HG03460 (cell line): ENCODE results near the gene TGM6.
"Not testable (repeated sequence)": the region's sequence is repeated elsewhere in the genome, so short reads cannot be mapped to it uniquely, and the experiment has no call there.

Experiments used
- ATAC-seq: cut with Tn5 transposase; IDR thresholded peaks from one replicate; pipeline ENCODE4 v1.9.1; 2021; ENCODE audit not compliant: unreplicated experiment

Gene TGM6

DNA sequence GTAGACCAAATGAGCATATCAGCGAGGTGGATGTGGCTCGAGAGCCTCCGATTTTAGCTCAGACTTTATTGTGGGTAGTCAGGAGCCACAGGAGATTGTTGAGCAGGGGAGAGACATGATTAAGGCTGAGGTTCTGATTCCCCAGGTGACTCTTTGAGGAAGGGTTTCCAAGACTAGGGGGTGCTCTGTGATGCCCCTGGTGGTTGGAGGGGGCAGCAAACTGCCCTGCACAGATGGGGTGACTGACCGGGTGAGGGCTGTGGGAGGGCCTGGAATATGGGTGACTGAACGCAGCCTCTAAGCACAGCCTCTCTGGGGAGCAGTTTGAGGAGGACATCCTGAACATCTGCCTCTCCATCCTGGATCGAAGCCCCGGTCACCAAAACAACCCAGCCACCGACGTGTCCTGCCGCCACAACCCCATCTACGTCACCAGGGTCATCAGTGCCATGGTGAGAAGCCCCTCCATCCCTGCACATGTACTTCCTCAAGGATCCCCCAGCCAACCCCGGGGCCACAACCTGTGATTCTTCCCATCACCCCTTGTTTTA is 17.0 kb downstream of the TGM6 start:
- no peak for ATAC-seq

DNA sequence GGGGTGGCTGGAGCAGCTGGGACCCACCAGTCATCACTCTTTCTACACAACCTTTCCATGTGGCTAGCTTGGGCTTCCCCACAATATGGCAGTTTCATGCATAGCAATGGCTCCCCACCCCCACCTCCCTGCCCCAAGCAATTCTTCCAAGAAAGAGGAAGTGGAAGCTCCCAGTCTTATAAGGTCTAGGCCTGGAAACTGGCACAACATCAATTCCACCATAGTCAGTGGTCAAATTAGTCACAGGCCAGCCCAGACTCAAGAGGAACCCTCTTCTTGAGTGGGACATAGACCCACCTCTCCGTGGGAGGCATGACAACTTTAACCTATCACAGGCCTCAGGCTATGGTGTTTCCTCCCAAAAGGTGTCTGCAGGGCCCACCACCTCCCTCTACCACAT is 17.7 kb downstream of the TGM6 start:
- no peak for ATAC-seq

DNA sequence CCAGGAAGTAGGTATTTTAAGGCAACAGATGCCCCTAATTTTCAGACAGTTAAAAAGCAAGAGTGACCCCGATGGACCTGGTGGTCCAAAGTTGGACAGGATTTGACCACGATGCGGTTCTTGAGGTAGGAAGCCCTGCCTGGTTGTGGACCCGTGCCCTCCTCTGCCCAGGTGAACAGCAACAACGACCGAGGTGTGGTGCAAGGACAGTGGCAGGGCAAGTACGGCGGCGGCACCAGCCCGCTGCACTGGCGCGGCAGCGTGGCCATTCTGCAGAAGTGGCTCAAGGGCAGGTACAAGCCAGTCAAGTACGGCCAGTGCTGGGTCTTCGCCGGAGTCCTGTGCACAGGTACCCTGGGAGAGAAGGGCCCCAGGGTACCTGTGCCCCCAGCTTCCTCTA is 18.7 kb downstream of the TGM6 start:
- ATAC-seq: no peak

DNA sequence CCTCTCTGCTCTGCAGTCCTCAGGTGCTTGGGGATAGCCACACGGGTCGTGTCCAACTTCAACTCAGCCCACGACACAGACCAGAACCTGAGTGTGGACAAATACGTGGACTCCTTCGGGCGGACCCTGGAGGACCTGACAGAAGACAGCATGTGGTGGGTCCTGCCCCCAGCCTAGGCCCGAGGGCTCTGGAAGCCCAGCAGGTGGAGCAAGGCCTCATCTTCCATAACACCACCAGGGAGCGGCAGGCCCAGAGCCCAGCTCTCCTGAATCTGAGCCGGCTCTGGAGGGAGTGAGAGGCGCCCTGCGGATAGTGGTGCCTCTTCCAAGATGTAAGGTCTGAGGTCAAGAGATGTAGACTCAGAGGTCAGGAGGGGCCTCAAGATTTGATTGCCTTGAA is 19.6 kb downstream of the TGM6 start:
- no peak for ATAC-seq

DNA sequence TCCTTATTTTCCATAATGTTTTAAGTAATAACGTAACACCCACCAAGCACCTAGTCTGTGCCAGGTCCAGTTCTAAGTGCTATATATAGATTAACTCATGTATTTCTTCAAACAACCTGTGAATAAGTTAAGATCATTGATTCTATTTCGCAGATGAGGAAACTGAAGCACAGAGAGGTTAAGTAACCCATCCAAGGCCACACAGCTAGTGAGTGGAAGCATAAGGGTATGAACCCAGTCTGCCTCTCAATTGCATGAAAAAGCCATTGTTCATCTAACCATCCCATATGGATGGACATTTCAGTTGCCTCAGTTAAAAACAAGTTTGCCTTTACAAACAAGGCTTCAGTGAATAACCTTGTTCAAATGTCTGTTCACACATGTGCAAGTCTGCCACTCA is 20.8 kb downstream of the TGM6 start:
- ATAC-seq: no peak

DNA sequence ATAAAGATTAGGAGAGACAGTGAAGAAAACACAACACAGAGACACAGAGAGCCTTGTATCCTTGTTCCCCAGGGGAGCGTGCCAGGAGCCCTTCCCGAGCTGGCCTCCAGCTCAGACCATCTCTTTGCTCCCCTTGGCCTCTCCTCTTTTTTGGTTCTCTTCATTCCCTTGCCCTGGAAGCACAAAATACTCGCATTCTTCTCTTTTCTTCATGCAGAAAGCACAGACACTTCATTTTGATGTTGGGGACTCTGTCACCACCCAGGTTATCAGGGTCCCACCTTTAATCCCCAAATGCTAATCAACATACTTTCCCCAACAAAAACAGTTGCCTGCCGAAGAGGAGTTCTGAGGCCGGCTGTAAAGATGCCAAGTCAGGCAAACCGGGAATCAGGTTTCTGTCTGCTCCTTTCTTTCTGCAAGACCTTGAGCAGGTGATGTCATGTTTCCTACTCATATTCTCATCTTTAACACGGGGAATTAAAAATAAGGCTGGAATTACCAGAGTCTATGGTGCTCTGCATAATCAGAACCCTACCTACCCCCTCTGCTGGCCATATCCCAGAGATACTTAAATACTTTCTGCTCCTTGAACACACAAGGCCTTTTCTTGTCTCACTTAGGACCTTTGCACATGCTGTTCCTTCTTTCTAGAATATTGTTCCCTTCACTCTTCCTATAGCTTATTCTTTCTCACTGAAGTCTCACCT is 21.7 kb downstream of the TGM6 start:
- ATAC-seq: no peak

DNA sequence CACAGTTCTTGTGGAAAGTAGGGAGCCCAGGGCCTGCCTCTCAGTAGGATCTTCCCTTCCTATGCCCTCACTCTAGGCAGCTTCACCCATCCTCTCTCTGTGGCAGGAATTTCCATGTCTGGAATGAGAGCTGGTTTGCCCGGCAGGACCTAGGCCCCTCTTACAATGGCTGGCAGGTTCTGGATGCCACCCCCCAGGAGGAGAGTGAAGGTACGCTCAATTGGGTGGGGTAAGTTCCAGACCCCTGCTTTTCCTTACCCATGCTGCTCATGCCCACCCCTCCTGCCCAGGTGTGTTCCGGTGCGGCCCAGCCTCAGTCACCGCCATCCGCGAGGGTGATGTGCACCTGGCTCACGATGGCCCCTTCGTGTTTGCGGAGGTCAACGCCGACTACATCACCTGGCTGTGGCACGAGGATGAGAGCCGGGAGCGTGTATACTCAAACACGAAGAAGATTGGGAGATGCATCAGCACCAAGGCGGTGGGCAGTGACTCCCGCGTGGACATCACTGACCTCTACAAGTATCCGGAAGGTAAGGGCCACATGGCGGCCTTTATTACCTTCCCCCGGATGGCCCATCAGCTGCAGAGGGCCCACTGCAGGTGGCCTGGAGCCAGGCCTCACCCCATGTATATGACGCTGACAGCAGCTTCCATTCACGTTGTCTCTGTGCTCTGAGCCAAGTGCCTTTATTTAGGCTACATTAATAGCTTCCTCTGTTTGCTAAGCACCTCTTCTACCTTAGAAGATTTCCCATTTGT is 22.8 kb downstream of the TGM6 start:
- ATAC-seq: no peak

DNA sequence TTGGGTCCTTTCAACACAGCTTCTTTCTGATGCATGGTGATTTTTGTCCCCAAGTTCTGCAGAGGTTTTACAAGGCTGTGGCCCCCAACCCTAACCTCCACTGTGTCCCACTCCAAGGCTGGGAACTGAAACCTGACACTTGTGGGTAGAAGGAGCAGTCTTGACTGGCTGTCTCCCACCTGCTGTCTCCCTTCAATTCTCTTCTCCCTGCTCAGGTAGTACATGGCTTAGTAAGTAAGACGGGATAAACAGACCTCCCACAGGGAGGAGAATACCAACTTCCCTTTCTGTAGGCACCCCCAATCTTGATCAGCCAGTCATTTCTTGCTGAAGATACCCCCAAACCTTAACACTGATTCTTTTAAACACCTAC is 25.0 kb downstream of the TGM6 start:
- no peak for ATAC-seq

DNA sequence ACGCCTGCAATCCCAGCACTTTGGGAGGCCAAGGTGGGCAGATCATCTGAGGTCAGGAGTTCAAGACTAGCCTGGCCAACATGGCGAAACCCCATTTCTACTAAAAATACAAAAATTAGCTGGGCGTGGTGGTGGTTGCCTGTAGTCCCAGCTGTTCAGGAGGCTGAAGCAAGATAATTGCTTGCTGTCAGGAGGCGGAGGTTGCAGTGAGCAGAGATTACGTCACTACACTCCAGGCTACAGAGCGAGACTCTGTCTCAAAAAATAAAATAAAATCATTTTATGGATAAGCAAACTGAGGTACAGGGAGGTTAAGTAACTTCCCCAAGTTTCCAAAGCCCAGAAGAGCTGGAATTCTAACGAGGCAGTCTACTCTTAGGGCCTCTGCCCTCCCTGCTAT is 26.7 kb downstream of the TGM6 start:
- ATAC-seq: not testable (repeated sequence)

DNA sequence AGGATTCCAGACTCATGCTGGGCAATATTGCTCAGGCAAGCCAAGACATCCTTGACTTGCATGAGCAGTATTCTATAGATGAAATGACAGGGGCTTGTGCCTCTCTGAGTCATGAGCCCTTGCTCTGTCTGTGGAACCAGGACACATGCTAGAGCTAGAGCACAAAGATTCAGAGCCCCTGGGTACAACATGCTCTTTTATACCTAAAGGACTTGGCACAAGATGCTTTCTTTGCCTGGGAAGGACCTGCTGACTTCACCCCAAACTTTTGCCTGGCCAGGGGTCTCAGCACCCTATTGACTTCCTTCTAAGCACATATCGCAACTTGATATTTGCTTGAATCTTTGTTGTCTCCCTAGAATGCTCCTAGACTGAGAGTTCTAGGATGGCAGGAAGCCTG is 27.4 kb downstream of the TGM6 start:
- ATAC-seq: no peak

DNA sequence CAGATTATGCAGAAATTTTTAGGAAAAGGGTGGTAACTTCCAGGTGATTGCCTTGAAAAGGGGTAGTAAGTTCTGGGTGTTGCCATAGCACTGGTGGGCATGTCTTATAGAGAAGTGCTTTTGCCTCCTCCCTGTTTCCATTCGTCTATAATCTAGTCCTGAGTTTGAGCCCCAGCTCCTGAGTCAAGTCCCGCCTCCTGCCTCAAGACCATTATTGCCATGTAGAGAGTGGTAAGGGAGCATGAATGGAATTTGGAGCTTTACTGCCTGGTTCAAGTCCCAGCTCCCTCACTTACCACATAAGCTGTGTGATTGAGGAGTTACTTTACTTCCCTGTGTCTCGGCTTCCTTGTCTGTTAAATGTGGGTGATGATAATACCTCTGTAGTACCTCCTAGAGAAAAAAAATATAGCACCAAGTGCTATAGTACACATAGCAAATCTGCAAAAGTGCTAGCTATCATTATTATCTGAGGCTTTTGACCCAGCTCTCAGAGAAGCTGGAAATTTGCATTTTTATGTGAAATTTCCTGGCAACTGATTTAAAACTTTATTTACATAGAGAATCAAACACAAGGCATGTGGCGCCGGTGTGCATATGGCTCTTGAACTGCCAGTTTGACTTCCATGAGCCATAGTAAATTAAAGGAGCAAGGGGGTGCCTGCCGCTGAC is 36.0 kb downstream of the TGM6 start:
- no peak for ATAC-seq

DNA sequence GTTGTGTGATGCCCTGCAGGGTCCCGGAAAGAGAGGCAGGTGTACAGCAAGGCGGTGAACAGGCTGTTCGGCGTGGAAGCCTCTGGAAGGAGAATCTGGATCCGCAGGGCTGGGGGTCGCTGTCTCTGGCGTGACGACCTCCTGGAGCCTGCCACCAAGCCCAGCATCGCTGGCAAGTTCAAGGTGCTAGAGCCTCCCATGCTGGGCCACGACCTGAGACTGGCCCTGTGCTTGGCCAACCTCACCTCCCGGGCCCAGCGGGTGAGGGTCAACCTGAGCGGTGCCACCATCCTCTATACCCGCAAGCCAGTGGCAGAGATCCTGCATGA is 36.5 kb downstream of the TGM6 start:
- no peak for ATAC-seq

DNA sequence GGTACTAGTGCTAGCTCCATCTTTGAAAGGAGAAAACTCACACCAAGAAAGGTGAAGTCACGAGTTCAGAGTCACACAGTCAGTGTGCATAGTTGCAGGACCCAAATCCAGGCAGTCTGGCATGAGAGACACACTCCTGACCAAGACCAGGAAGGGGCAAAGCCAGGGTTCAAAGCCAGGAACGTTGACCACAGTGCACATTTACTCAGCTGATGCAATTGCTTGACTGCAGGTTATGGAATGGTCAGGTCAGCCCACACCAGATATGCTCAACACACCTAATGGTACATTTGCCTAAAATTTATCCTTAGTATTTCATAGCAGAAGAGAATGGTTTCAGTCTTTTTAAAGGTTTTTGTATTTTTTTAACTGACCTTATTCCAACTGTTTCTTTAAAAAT is 37.7 kb downstream of the TGM6 start:
- ATAC-seq: no peak

DNA sequence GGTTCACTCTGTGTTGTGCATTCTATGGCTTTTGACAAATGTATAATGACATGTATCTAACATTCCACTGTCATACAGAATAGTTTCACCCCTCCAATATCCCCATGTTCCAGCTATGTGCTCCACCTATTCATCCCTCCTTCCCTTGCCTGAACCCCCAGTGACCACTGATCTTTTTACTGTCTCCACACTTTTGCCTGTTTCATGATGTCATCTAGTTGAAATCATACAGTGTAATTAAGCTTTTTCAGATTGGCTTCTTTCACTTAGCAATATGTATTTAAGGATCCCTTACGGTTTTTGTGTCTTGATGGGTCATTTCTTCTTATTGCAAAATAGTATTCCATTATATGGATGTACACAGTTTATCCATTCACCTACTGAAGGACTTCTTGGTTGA is 39.8 kb downstream of the TGM6 start:
- no peak for ATAC-seq

DNA sequence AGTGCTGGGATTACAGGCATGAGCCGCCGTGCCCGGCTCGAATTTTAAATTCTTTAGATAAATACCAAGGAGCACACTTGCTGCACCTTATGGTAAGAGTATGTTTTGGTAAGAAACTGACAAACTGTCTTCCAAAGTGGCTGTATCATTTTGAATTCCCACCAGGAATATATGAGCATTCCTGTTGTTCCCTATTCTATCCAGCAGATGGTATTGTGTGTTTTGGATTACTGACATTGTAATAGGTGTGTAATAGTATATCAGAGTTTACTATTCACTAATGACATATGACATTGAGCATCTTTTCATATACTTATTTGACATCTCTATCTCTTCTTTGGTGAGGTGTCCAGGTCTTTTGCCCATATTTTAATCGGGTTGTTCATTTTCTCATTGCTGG is 40.5 kb downstream of the TGM6 start:
- no peak for ATAC-seq

DNA sequence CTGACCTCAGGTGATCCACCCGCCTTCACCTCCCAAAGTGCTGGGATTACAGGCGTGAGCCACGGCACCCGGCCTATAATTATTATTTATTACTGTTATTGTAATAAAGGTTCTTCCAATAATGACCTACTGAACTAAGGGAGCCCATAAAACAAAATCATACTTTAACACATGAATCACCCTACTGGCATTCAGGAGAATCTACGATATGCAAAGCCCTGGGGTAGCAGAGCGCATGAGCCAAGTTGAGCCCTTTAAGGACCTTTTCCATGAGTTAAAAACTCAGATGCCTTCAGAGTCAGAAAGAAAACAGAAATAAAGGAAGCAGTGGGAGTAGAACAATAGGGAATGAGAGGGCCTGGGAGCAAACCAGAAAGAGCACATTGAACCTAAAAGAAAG is 48.4 kb downstream of the TGM6 start:
- no peak for ATAC-seq

DNA sequence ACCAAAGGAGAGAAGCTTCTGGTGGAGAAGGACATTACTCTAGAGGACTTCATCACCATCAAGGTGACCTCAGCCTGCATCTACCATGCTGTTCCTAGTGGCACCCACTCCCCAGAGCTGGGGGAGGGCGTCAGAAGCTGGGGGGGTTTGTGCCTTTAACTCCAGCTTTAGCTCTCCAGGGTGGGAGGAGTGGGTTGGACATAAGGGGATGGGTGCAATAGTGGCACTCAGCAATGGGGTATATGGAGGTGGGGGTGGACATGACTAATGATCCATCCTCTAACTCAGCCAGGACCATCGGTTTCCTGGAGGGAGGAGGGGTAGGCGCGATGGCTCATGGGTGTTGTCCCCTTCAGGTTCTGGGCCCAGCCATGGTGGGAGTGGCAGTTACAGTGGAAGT is 49.8 kb downstream of the TGM6 start:
- ATAC-seq: no peak

DNA sequence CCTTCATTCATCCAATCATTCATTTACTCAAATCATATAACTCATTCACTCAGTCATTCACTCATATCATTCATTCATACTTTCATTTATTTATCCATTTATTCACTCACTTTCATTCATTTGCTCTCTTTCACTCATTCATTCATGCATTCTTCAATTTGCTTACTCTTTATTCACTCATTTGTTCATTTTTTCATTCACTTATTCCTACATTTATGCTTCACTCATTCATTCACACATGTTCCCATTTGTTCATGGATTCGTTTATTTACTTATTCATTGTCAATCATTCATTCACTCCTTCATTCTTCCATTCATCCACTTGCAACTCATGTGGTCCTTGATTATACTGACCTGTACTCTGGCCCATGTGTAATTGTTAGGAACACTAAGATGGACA is 50.5 kb downstream of the TGM6 start:
- ATAC-seq: no peak

DNA sequence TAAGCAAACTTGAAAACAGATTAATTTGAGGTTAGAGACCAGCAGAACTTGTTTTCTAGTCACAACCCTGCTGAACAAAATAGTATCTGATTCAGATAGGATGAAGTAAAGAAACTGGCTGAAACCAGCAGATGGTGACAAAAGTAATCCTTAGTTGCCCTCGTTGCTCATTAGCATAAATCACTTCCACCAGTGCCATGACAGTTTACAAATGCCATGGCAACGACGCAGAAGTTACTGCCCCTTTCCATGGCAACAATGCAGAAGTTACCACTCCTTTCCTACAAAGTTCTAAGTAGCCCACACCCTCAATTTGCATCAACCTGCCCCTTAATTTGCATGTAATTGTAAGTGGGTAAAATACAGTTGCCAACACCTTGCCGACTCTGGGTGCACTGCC is 66.1 kb downstream of the TGM6 start:
- ATAC-seq: no peak

DNA sequence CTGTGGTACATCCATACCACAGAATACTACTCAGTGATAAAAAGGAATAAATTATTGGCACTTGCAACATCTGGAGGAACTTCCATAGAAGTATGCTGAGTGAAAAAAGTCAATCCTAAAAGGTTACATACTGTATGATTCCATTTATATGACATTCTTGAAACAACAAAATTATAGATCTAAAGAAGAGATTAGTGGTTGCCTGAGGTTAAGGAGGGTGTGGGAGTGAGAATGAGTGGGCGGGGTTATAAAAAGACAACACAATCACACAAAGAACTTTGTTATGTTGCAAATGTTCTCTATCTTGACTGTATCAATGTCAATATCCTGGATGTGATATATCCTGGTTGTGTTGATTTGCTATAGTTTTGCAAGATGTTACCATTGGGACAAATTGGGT is 68.7 kb downstream of the TGM6 start:
- ATAC-seq: no peak

DNA sequence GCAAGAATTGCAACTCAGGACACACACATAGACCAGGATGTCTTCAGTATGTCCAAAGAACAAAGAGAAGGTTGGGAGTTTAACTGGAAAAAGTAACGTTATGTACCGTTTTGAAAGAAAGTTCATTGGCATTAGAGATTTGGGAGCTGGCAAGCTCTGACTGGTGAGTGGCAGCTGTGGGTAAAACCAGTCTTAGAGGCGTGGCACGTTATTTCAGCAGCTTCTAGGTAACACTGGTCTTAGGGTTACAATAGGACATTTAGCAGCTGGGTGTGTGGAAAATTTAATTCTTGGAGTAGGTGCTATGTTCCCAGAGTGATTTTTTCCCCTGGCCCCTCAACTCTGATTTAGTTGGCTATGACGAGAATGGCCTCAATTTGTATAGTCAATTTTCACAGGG is 70.7 kb downstream of the TGM6 start:
- ATAC-seq: no peak
